A549 (cell line): ENCODE measurements around the gene HOXA7.

Source experiments
- BHLHE40 ChIP-seq: IDR thresholded peaks from 2 replicates; pipeline ENCODE4 v1.6.1; 2012; ENCODE audit warnings: low read depth, low read length, inconsistent platforms
- EHF ChIP-seq: fragments of 250-450 bp; sonication (Bioruptor Pico); IDR thresholded peaks from 2 replicates; pipeline ENCODE4 v1.5.0; 2020; ENCODE audit warnings: mild to moderate bottlenecking
- EHMT2 ChIP-seq: fragments of 200-600 bp; sonication (generic); IDR thresholded peaks from 2 replicates; pipeline ENCODE4 v1.6.1; 2016; ENCODE audit warnings: antibody characterized with exemption, low read depth, mild to moderate bottlenecking, moderate library complexity
- EP300 ChIP-seq, 2 experiments: fragments of >200 bp; sonication (Bioruptor Twin); formaldehyde crosslinking; IDR thresholded peaks; 2 replicates in 1 of 2; 3 replicates in 1 of 2; pipeline ENCODE4 v1.6.1; 2016 to 2017
- HDAC2 ChIP-seq: fragments of 200-600 bp; sonication (generic); IDR thresholded peaks from 2 replicates; pipeline ENCODE4 v1.6.1; 2016
- POLR2A ChIP-seq: IDR thresholded peaks from 2 replicates; pipeline ENCODE4 v1.6.1; 2012; ENCODE audit warnings: mild to moderate bottlenecking, low read length
- RAD21 ChIP-seq, 2 experiments: fragments of >200 bp in 1 of 2; sonication (Bioruptor Twin) in 1 of 2; formaldehyde crosslinking in 1 of 2; IDR thresholded peaks in 1 of 2; conservative IDR thresholded peaks in 1 of 2; 2 replicates in 1 of 2; 3 replicates in 1 of 2; pipeline ENCODE4 v1.6.1; 2012 to 2018; ENCODE audit warnings: inconsistent platforms in 1 of 2
- SREBF2 ChIP-seq: fragments of 450-650 bp; IDR thresholded peaks from 2 replicates; pipeline ENCODE4 v1.6.1; 2014; ENCODE audit warnings: mild to moderate bottlenecking, moderate library complexity
- TF ChIP-seq, protein P1 (sequence below): fragments of >200 bp; sonication (Bioruptor Twin); formaldehyde crosslinking; IDR thresholded peaks from 3 replicates; pipeline ENCODE4 v1.5.1; 2016
- TF ChIP-seq, protein P2 (sequence below): fragments of 450-650 bp; IDR thresholded peaks from 2 replicates; pipeline ENCODE4 v1.6.1; 2014; ENCODE audit warnings: antibody characterized with exemption

DNA sequence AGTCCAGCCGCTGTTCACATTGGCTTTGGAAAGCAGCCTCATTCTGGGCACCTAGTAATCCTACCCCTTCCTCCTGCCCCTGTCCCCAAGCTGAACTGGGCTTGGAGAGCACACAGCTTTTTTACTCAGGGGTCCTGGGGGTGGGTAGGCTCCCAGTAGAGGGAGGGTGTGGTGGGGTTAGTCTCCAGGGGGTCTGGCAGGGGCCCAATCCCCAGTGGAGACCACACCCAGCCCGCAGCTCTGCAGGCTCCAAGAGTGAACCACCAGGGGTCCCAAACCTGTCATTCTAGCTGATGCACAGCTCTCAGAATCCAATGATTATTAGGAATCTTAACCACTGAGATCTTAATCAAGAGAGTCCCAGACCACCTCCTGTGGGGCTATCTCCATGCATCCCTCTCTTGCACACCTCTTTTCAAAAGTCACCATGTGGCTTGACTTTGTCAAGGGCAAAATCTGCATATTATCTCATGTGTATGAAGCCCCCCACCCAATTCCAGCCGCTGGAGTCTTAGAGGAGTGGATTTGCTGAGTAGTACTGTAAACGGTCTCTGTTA is 25.9 kb upstream of the HOXA7 start:
- TF ChIP-seq POLR2A (no peak), BHLHE40 (no peak), EP300 (IDR thresholded peaks at IDR 0.05) (no peak), RAD21 (conservative IDR thresholded peaks at IDR 0.05 in 1 of 2, IDR thresholded peaks at IDR 0.05 in 1 of 2) (no peak), SREBF2 (no peak), HDAC2 (no peak), EHF (CRISPR knock-in tag) (no peak), EHMT2 (no peak)
- TF ChIP-seq, protein P1, sequence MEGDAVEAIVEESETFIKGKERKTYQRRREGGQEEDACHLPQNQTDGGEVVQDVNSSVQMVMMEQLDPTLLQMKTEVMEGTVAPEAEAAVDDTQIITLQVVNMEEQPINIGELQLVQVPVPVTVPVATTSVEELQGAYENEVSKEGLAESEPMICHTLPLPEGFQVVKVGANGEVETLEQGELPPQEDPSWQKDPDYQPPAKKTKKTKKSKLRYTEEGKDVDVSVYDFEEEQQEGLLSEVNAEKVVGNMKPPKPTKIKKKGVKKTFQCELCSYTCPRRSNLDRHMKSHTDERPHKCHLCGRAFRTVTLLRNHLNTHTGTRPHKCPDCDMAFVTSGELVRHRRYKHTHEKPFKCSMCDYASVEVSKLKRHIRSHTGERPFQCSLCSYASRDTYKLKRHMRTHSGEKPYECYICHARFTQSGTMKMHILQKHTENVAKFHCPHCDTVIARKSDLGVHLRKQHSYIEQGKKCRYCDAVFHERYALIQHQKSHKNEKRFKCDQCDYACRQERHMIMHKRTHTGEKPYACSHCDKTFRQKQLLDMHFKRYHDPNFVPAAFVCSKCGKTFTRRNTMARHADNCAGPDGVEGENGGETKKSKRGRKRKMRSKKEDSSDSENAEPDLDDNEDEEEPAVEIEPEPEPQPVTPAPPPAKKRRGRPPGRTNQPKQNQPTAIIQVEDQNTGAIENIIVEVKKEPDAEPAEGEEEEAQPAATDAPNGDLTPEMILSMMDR = no peak
- TF ChIP-seq, protein P2, sequence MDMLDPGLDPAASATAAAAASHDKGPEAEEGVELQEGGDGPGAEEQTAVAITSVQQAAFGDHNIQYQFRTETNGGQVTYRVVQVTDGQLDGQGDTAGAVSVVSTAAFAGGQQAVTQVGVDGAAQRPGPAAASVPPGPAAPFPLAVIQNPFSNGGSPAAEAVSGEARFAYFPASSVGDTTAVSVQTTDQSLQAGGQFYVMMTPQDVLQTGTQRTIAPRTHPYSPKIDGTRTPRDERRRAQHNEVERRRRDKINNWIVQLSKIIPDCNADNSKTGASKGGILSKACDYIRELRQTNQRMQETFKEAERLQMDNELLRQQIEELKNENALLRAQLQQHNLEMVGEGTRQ = no peak
